Prostate gland (tissue), 2 donors: ENCODE measurements around the gene CEBPG.

ENCODE experiments used
- POLR2A ChIP-seq: fragments of 450-650 bp; IDR thresholded peaks from one replicate; pipeline ENCODE4 v1.6.1; 2016; ENCODE audit warnings: antibody characterized with exemption, mild to moderate bottlenecking
- TF ChIP-seq, protein P1 (sequence below), 4 experiments: fragments of 200-600 bp in 2 of 4; fragments of 450-650 bp in 2 of 4; sonication (generic) in 2 of 4; IDR thresholded peaks; 1 replicate in 3 of 4; 2 replicates in 1 of 4; pipeline ENCODE4 v1.5.1; 2016 to 2019; ENCODE audit warnings: antibody characterized with exemption in 4 of 4, mild to moderate bottlenecking in 2 of 4, moderate library complexity in 2 of 4

DNA sequence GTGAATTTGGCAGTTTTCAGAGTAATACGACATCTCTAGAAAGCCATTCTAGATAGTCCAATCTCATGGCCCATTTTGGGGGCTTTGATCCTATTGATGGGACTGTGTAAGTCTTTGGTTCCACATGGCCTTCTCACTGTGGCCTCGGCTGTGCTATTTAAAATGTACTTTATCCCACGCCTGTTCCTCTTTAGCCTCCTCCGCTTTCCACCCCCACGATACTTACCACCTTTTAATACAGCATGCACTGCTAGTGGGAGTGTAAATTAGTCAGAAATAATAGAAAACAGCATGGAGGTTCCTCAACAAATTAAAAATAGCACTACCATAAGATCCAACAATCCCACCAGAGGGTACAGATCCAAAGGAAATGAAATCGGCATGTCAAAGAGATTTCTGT lies 28.3 kb upstream of the CEBPG start:
- TF ChIP-seq, protein P1, sequence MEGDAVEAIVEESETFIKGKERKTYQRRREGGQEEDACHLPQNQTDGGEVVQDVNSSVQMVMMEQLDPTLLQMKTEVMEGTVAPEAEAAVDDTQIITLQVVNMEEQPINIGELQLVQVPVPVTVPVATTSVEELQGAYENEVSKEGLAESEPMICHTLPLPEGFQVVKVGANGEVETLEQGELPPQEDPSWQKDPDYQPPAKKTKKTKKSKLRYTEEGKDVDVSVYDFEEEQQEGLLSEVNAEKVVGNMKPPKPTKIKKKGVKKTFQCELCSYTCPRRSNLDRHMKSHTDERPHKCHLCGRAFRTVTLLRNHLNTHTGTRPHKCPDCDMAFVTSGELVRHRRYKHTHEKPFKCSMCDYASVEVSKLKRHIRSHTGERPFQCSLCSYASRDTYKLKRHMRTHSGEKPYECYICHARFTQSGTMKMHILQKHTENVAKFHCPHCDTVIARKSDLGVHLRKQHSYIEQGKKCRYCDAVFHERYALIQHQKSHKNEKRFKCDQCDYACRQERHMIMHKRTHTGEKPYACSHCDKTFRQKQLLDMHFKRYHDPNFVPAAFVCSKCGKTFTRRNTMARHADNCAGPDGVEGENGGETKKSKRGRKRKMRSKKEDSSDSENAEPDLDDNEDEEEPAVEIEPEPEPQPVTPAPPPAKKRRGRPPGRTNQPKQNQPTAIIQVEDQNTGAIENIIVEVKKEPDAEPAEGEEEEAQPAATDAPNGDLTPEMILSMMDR (IDR thresholded peaks at IDR 0.05) = no peak
- no peak for TF ChIP-seq POLR2A
